Neuronal stem cell (in vitro differentiated cells): ENCODE results near the gene CDK14.

Source experiments
- DNase-seq: peaks from one replicate; pipeline ENCODE4 v3.0.0-alpha.2; 2013; ENCODE audit warnings: low spot score
- H2AFZ ChIP-seq: one replicate; pipeline ENCODE4 v1.6.1; 2013; ENCODE audit warnings: mild to moderate bottlenecking, low read length, inconsistent platforms
- H2AK5ac ChIP-seq: 2 replicates; pipeline ENCODE4 v1.6.1; 2013; ENCODE audit warnings: low read depth, mild to moderate bottlenecking, inconsistent platforms, low read length, moderate library complexity, mixed read lengths
- H2BK120ac ChIP-seq: 2 replicates; pipeline ENCODE4 v1.6.1; 2013; ENCODE audit warnings: low read depth, mild to moderate bottlenecking, inconsistent platforms, low read length, moderate library complexity, mixed read lengths
- H2BK12ac ChIP-seq: one replicate; pipeline ENCODE4 v1.6.1; 2013; ENCODE audit warnings: low read length, inconsistent platforms
- H2BK15ac ChIP-seq: 2 replicates; pipeline ENCODE4 v1.6.1; 2013; ENCODE audit warnings: mild to moderate bottlenecking, low read length, inconsistent platforms, mixed read lengths
- H2BK5ac ChIP-seq: one replicate; pipeline ENCODE4 v1.6.1; 2013; ENCODE audit warnings: inconsistent platforms, mild to moderate bottlenecking, low read length, moderate library complexity
- H3K14ac ChIP-seq: one replicate; pipeline ENCODE4 v1.6.1; 2013; ENCODE audit warnings: low read length, inconsistent platforms
- H3K18ac ChIP-seq: 2 replicates; pipeline ENCODE4 v1.6.1; 2013; ENCODE audit warnings: low read length, inconsistent platforms
- H3K23ac ChIP-seq: 2 replicates; pipeline ENCODE4 v1.6.1; 2013; ENCODE audit warnings: low read depth, mild to moderate bottlenecking, mixed read lengths, low read length, inconsistent platforms; ENCODE audit not compliant: poor library complexity
- H3K27ac ChIP-seq: replicated peaks from 3 replicates; pipeline ENCODE4 v1.5.1; 2013; ENCODE audit warnings: low read length, inconsistent platforms
- H3K27me3 ChIP-seq, 3 experiments: 2 replicates each; pipeline ENCODE4 v1.6.1; 2013; ENCODE audit warnings: low read length in 3 of 3, mild to moderate bottlenecking in 2 of 3, inconsistent platforms in 1 of 3, low read depth in 1 of 3, mixed read lengths in 1 of 3, moderate library complexity in 1 of 3; ENCODE audit not compliant: control insufficient read depth in 3 of 3, insufficient read depth in 3 of 3
- H3K36me3 ChIP-seq, 2 donors: replicated peaks in 1 of 2; 2 replicates each; pipeline ENCODE4 v1.6.1; 2013; ENCODE audit warnings: low read length in 2 of 2; ENCODE audit not compliant: control insufficient read depth in 2 of 2, insufficient read depth in 2 of 2
- H3K4ac ChIP-seq: 2 replicates; pipeline ENCODE4 v1.6.1; 2013; ENCODE audit warnings: inconsistent platforms, mild to moderate bottlenecking, low read length, moderate library complexity
- H3K4me1 ChIP-seq, 2 donors: 1 replicate in 1 of 2; 2 replicates in 1 of 2; pipeline ENCODE4 v1.6.1; 2013; ENCODE audit warnings: low read length in 2 of 2, low read depth in 1 of 2; ENCODE audit not compliant: control insufficient read depth in 2 of 2, insufficient read depth in 1 of 2
- H3K4me2 ChIP-seq: one replicate; pipeline ENCODE4 v1.6.1; 2013; ENCODE audit warnings: mild to moderate bottlenecking, low read length, inconsistent platforms; ENCODE audit not compliant: insufficient read depth, poor library complexity, severe bottlenecking
- H3K4me3 ChIP-seq, 2 donors: 2 replicates each; pipeline ENCODE4 v1.5.1; 2013; ENCODE audit warnings: low read length in 2 of 2, mild to moderate bottlenecking in 2 of 2, inconsistent platforms in 1 of 2, moderate library complexity in 1 of 2
- H3K79me1 ChIP-seq: one replicate; pipeline ENCODE4 v1.6.1; 2013; ENCODE audit warnings: low read depth, mild to moderate bottlenecking, inconsistent platforms, low read length, moderate library complexity
- H3K9ac ChIP-seq: one replicate; pipeline ENCODE4 v1.6.1; 2013; ENCODE audit warnings: mild to moderate bottlenecking, low read depth, low read length, inconsistent platforms; ENCODE audit not compliant: poor library complexity
- H3K9me3 ChIP-seq, 2 donors: replicated peaks in 1 of 2; 2 replicates each; pipeline versions ENCODE3 to v1.6.1; 2013; ENCODE audit warnings: low read length in 2 of 2, mild to moderate bottlenecking in 2 of 2, inconsistent platforms in 1 of 2, low read depth in 1 of 2, mixed read lengths in 1 of 2, moderate library complexity in 1 of 2; ENCODE audit not compliant: control insufficient read depth in 2 of 2, insufficient read depth in 1 of 2
- H4K8ac ChIP-seq: one replicate; pipeline ENCODE4 v1.6.1; 2013; ENCODE audit warnings: low read depth, mild to moderate bottlenecking, inconsistent platforms, low read length, moderate library complexity
- H4K91ac ChIP-seq: one replicate; pipeline ENCODE4 v1.6.1; 2013; ENCODE audit warnings: low read length, low read depth, mild to moderate bottlenecking, inconsistent platforms; ENCODE audit not compliant: poor library complexity
- WGBS, 2 donors: extraction: QIAGEN DNeasy Blood & Tissue Kit; methylation state at CpG; one replicate each; pipeline ENCODE4 v1.1.7; 2013; ENCODE audit warnings: missing lambda C conversion rate in 2 of 2, mixed read lengths in 1 of 2; ENCODE audit not compliant: insufficient read length in 2 of 2, insufficient replicate concordance in 1 of 2; ENCODE audit errors: extremely low coverage in 2 of 2; 5-methylcytosine and 5-hydroxymethylcytosine counted together

The CDK14 gene

GRCh38 chr7:90864088-90864487 is 268.0 kb downstream of the CDK14 start:
- Histone ChIP-seq H2AFZ (no peak overlapping the region), H4K91ac (no peak overlapping the region)
- WGBS, 2 donors, result no CpG with 5 or more reads among the region's 1 CpG

GRCh38 chr7:90869335-90869734 is 273.2 kb downstream of the CDK14 start:
- Histone ChIP-seq H3K9me3 (peaks cover 0 to 3% of the 10 kb centered on the region in 2 donors), H2BK15ac (no peak overlapping the region), H3K27ac (no peak overlapping the region), H3K36me3 (peaks cover 3 to 5% of the 10 kb centered on the region in 2 donors), H3K4me2 (no peak overlapping the region), H2AK5ac (no peak overlapping the region), H4K8ac (no peak overlapping the region), H2BK12ac (no peak overlapping the region), H3K27me3 (no peaks in the 10 kb centered on the region), H3K14ac (no peak overlapping the region), H3K79me1 (no peaks in the 10 kb centered on the region), H3K23ac (no peak overlapping the region), H3K4ac (no peak overlapping the region), H2BK5ac (no peak overlapping the region), H4K91ac (no peak overlapping the region), H3K9ac (no peak overlapping the region), H2AFZ (no peak overlapping the region), H3K4me3 (no peak overlapping the region), H3K18ac (no peak overlapping the region), H2BK120ac (no peak overlapping the region), H3K4me1 (no peaks in the 10 kb centered on the region)
- no peak for DNase-seq
- no CpG with 5 or more reads among the region's 1 CpG for WGBS, 2 donors

More at GRCh38 chr7:90864088-90864487, 268.0 kb downstream of the CDK14 start:
- no peak overlapping the region for H3K14ac ChIP-seq
- no peak overlapping the region for H2BK15ac ChIP-seq
- no peak overlapping the region for H3K4me3 ChIP-seq
- no peak overlapping the region for H2BK120ac ChIP-seq
- no peaks in the 10 kb centered on the region for H3K36me3 ChIP-seq
- H3K9me3 ChIP-seq, result no peaks in the 10 kb centered on the region
- no peak overlapping the region for H3K18ac ChIP-seq
- no peak for DNase-seq
- no peak overlapping the region for H2BK5ac ChIP-seq
- H3K27me3 ChIP-seq, result no peaks in the 10 kb centered on the region
- H3K4ac ChIP-seq, result no peak overlapping the region
- no peak overlapping the region for H3K9ac ChIP-seq
- H3K79me1 ChIP-seq, result no peaks in the 10 kb centered on the region
- H4K8ac ChIP-seq, result no peak overlapping the region
- H3K4me2 ChIP-seq, result no peak overlapping the region
- no peak overlapping the region for H2BK12ac ChIP-seq
- no peak overlapping the region for H3K23ac ChIP-seq
- H3K27ac ChIP-seq, result no peak overlapping the region
- H2AK5ac ChIP-seq, result no peak overlapping the region
- peaks cover 0 to 2% of the 10 kb centered on the region in 2 donors for H3K4me1 ChIP-seq

- Histone ChIP-seq H3K27ac (no peak overlapping the region), H3K27me3 (no peaks in the 10 kb centered on the region), H2BK5ac (no peak overlapping the region), H4K8ac (no peak overlapping the region), H2AFZ (no peak overlapping the region), H3K9ac (no peak overlapping the region), H2AK5ac (no peak overlapping the region), H3K36me3 (peaks cover 8 to 18% of the 10 kb centered on the region in 2 donors), H2BK15ac (no peak overlapping the region), H2BK12ac (no peak overlapping the region), H3K4me3 (no peak overlapping the region), H3K4me2 (no peak overlapping the region), H3K23ac (no peak overlapping the region), H3K9me3 (peaks cover 0 to 7% of the 10 kb centered on the region in 2 donors), H3K4me1 (no peaks in the 10 kb centered on the region), H3K4ac (no peak overlapping the region), H2BK120ac (no peak overlapping the region), H3K14ac (no peak overlapping the region), H3K18ac (no peak overlapping the region), H3K79me1 (no peaks in the 10 kb centered on the region), H4K91ac (no peak overlapping the region)
- DNase-seq, result no peak
- no CpG with 5 or more reads among the region's 2 CpGs for WGBS, 2 donors
Observed at GRCh38 chr7:90876701-90877100, 280.6 kb downstream of the CDK14 start.

GRCh38 chr7:90877201-90877600 is 281.1 kb downstream of the CDK14 start:
- DNase-seq, result no peak
- Histone ChIP-seq H2AFZ (no peak overlapping the region), H2BK15ac (no peak overlapping the region), H3K79me1 (no peaks in the 10 kb centered on the region), H2BK12ac (no peak overlapping the region), H3K4me2 (no peak overlapping the region), H3K9ac (no peak overlapping the region), H2BK5ac (no peak overlapping the region), H3K14ac (no peak overlapping the region), H3K36me3 (peaks cover 8 to 18% of the 10 kb centered on the region in 2 donors), H3K27me3 (no peaks in the 10 kb centered on the region), H3K27ac (no peak overlapping the region), H3K4ac (no peak overlapping the region), H3K4me3 (no peak overlapping the region), H3K23ac (no peak overlapping the region), H4K8ac (no peak overlapping the region), H3K4me1 (no peaks in the 10 kb centered on the region), H2BK120ac (no peak overlapping the region), H3K9me3 (peaks cover 0 to 7% of the 10 kb centered on the region in 2 donors), H3K18ac (no peak overlapping the region), H4K91ac (no peak overlapping the region), H2AK5ac (no peak overlapping the region)
- no CpG with 5 or more reads among the region's 2 CpGs for WGBS, 2 donors
